Measurements from ENCODE around the gene CD40. TPM values are rescaled to one million over a fixed set of nuclear protein-coding genes. Genes with fewer than 3 reads are reported as not detected.
A peak's percentile ranks its signal among the peaks of the same experiment; 100 is the strongest.

The CD40 gene
- 10 to 100 TPM; 11.7 to 21.6 (median 17.0) TPM for total RNA-seq

GRCh38 chr20:46117704-46118467 lies at the start of gene CD40:
Gene CD40, plus strand, starts transcription at chr20:46118314. Its CDS starts 30 bp downstream, at chr20:46118344.
- peak within 1 kb of the TSS; percentile 79 to 94 for H3K27ac ChIP-seq
- no peaks in the 10 kb centered on the region for H3K27me3 ChIP-seq
- intact Hi-C loops (cut with DNase I; ENCODE audit: low total_unique reads) = no loop called here
- peak; percentile 64 to 85 for DNase-seq (ENCODE audit: low spot score in 2 of 2)
- H3K9me3 ChIP-seq = no peaks in the 10 kb centered on the region
- H3K4me3 ChIP-seq = peak within 1 kb of the TSS; percentile 53 to 78 (median 59)
- no peaks in the 10 kb centered on the region for H3K36me3 ChIP-seq
- H3K4me1 ChIP-seq = peaks cover 0 to 4% of the 10 kb centered on the region in 2 donors
- no peak for TF ChIP-seq POLR2A (IDR thresholded peaks at IDR 0.05)
- TF ChIP-seq POLR2AphosphoS5 (IDR thresholded peaks at IDR 0.05) = peak; percentile 18 to 47 (median 26)
- no peak for TF ChIP-seq CTCF (IDR thresholded peaks at IDR 0.05)

GRCh38 chr20:46070215-46070900 lies 47.8 kb upstream of the CD40 start:
- H3K9me3 ChIP-seq = no peaks in the 10 kb centered on the region
- intact Hi-C loops (cut with DNase I; ENCODE audit: low total_unique reads) = no loop called here
- no peaks in the 10 kb centered on the region for H3K4me1 ChIP-seq
- H3K4me3 ChIP-seq = no peak overlapping the region
- H3K27me3 ChIP-seq = no peaks in the 10 kb centered on the region
- no peak for DNase-seq (ENCODE audit: low spot score in 2 of 2)
- no peak for TF ChIP-seq CTCF (IDR thresholded peaks at IDR 0.05)
- no peak for TF ChIP-seq POLR2A (IDR thresholded peaks at IDR 0.05)
- no peak for TF ChIP-seq POLR2AphosphoS5 (IDR thresholded peaks at IDR 0.05)
- peaks cover 13% of the 10 kb centered on the region for H3K36me3 ChIP-seq
- H3K27ac ChIP-seq = no peak overlapping the region

- DNase-seq (ENCODE audit: low spot score in 2 of 2) = no peak
- Histone ChIP-seq H3K27me3 (no peaks in the 10 kb centered on the region), H3K9me3 (no peaks in the 10 kb centered on the region), H3K4me1 (no peaks in the 10 kb centered on the region), H3K27ac (no peak overlapping the region), H3K36me3 (peaks cover 5% of the 10 kb centered on the region), H3K4me3 (no peak overlapping the region)
- intact Hi-C loops (cut with DNase I; ENCODE audit: low total_unique reads) = no loop called here
- no peak for TF ChIP-seq POLR2A (IDR thresholded peaks at IDR 0.05)
- no peak for TF ChIP-seq POLR2AphosphoS5 (IDR thresholded peaks at IDR 0.05)
- no peak for TF ChIP-seq CTCF (IDR thresholded peaks at IDR 0.05)
Measured at GRCh38 chr20:46071573-46071972, 46.5 kb upstream of the CD40 start.

- H3K27ac ChIP-seq = no peak overlapping the region
- H3K4me1 ChIP-seq = no peaks in the 10 kb centered on the region
- no peak for DNase-seq (ENCODE audit: low spot score in 2 of 2)
- intact Hi-C loops (cut with DNase I; ENCODE audit: low total_unique reads) = no loop called here
- H3K4me3 ChIP-seq = no peak overlapping the region
- no peaks in the 10 kb centered on the region for H3K9me3 ChIP-seq
- no peak for TF ChIP-seq POLR2AphosphoS5 (IDR thresholded peaks at IDR 0.05)
- no peak for TF ChIP-seq CTCF (IDR thresholded peaks at IDR 0.05)
- no peak for TF ChIP-seq POLR2A (IDR thresholded peaks at IDR 0.05)
- H3K36me3 ChIP-seq = no peaks in the 10 kb centered on the region
- H3K27me3 ChIP-seq = no peaks in the 10 kb centered on the region
Measured at GRCh38 chr20:46073024-46073423, 45.1 kb upstream of the CD40 start.

- DNase-seq (ENCODE audit: low spot score in 2 of 2) = no peak
- no peaks in the 10 kb centered on the region for H3K27me3 ChIP-seq
- no peaks in the 10 kb centered on the region for H3K36me3 ChIP-seq
- no peak overlapping the region for H3K4me3 ChIP-seq
- no peaks in the 10 kb centered on the region for H3K9me3 ChIP-seq
- H3K4me1 ChIP-seq = no peaks in the 10 kb centered on the region
- TF ChIP-seq POLR2A (IDR thresholded peaks at IDR 0.05) = no peak
- no peak for TF ChIP-seq CTCF (IDR thresholded peaks at IDR 0.05)
- no peak for TF ChIP-seq POLR2AphosphoS5 (IDR thresholded peaks at IDR 0.05)
- intact Hi-C loops (cut with DNase I; ENCODE audit: low total_unique reads) = no loop called here
- H3K27ac ChIP-seq = no peak overlapping the region
Measured at GRCh38 chr20:46073443-46073842, 44.7 kb upstream of the CD40 start.

Data from breast epithelium (tissue), 4 donors.